IMR-90 (cell line): Measurements from ENCODE around the gene NCCRP1. TPM values are rescaled to one million over a fixed set of nuclear protein-coding genes. Genes with fewer than 3 reads are reported as not detected.

Experiments
- ATAC-seq: fragments of 200-7000 bp; cut with Tn5 transposase; 2 replicates; pipeline ENCODE4 v1.9.1; 2020; ENCODE audit warnings: low read depth, mild to moderate bottlenecking, moderate library complexity
- BruUV-seq: library from RNA; stranded (reverse); fragments of 400-500 nt; replicated peaks from 2 replicates; lab custom pipeline; 2021; lab: Mats Ljungman, UMichigan
- CTCF ChIA-PET: fragments of 300-600 bp; formaldehyde crosslinking; extraction: SDS; loops from one replicate; lab custom pipeline; 2021; ENCODE audit warnings: antibody characterized with exemption; lab: Yijun Ruan, JAX
- POLR2A ChIA-PET: fragments of 300-600 bp; sonication (Branson Sonifier 250); formaldehyde crosslinking; loops from one replicate; lab custom pipeline; 2022; ENCODE audit warnings: antibody characterized with exemption; ENCODE audit not compliant: unreplicated experiment; lab: Charles Lee
- DNase-seq: peaks from one replicate; pipeline ENCODE4 v3.0.0; 2013
- H2AFZ ChIP-seq: replicated peaks from 2 replicates; pipeline ENCODE3; 2013; ENCODE audit warnings: low read length, mild to moderate bottlenecking; ENCODE audit not compliant: poor library complexity
- H2AK5ac ChIP-seq: 2 replicates; pipeline ENCODE4 v1.6.1; 2013; ENCODE audit warnings: low read depth, low read length, inconsistent platforms
- H2AK9ac ChIP-seq: replicated peaks from 2 replicates; pipeline ENCODE3; 2013; ENCODE audit warnings: mild to moderate bottlenecking, low read depth, low read length, moderate library complexity; ENCODE audit not compliant: poor library complexity
- H2BK120ac ChIP-seq: 2 replicates; pipeline ENCODE4 v1.6.1; 2013; ENCODE audit warnings: low read depth, low read length, inconsistent platforms
- H2BK15ac ChIP-seq: 3 replicates; pipeline ENCODE4 v1.6.1; 2013; ENCODE audit warnings: low read depth, low read length, inconsistent platforms
- H2BK20ac ChIP-seq: 2 replicates; pipeline ENCODE4 v1.6.1; 2013; ENCODE audit warnings: low read depth, mild to moderate bottlenecking, inconsistent platforms, low read length, moderate library complexity
- H2BK5ac ChIP-seq: 2 replicates; pipeline ENCODE4 v1.6.1; 2013; ENCODE audit warnings: mild to moderate bottlenecking, low read depth, low read length, inconsistent platforms; ENCODE audit not compliant: poor library complexity, severe bottlenecking
- H3K14ac ChIP-seq: replicated peaks from 2 replicates; pipeline ENCODE4 v1.6.1; 2013; ENCODE audit warnings: low read depth, low read length, inconsistent platforms
- H3K18ac ChIP-seq: 2 replicates; pipeline ENCODE4 v1.6.1; 2013; ENCODE audit warnings: low read depth, low read length, control low read depth
- H3K23ac ChIP-seq: 2 replicates; pipeline ENCODE4 v1.6.1; 2013; ENCODE audit warnings: low read depth, low read length, inconsistent platforms
- H3K27ac ChIP-seq: 2 replicates; pipeline ENCODE4 v1.5.1; 2013; ENCODE audit warnings: mild to moderate bottlenecking, control low read depth, low read length; ENCODE audit not compliant: insufficient read depth
- H3K27me3 ChIP-seq: 2 replicates; pipeline ENCODE4 v1.6.1; 2013; ENCODE audit warnings: low read length; ENCODE audit not compliant: control insufficient read depth, insufficient read depth
- H3K36me3 ChIP-seq: 2 replicates; pipeline ENCODE4 v1.6.1; 2013; ENCODE audit warnings: low read length, mixed read lengths; ENCODE audit not compliant: control insufficient read depth, insufficient read depth
- H3K4ac ChIP-seq: 2 replicates; pipeline ENCODE4 v1.6.1; 2013; ENCODE audit warnings: low read depth, low read length, inconsistent platforms
- H3K4me1 ChIP-seq: 2 replicates; pipeline ENCODE4 v1.6.1; 2013; ENCODE audit warnings: low read length, mixed read lengths; ENCODE audit not compliant: control insufficient read depth, insufficient read depth
- H3K4me2 ChIP-seq: 2 replicates; pipeline ENCODE4 v1.6.1; 2013; ENCODE audit warnings: low read depth, mild to moderate bottlenecking, control low read depth, low read length, moderate library complexity
- H3K4me3 ChIP-seq: 2 replicates; pipeline ENCODE4 v1.5.1; 2013; ENCODE audit warnings: low read depth, mild to moderate bottlenecking, control low read depth, low read length, moderate library complexity; ENCODE audit not compliant: insufficient read depth
- H3K56ac ChIP-seq: 2 replicates; pipeline ENCODE4 v1.6.1; 2013; ENCODE audit warnings: low read length, inconsistent platforms; ENCODE audit not compliant: insufficient read depth; ENCODE audit errors: extremely low read depth
- H3K79me1 ChIP-seq, 2 experiments: 2 replicates each; pipeline ENCODE4 v1.6.1; 2013; ENCODE audit warnings: low read length in 2 of 2, inconsistent platforms in 1 of 2, low read depth in 1 of 2
- H3K9ac ChIP-seq: 2 replicates; pipeline ENCODE4 v1.6.1; 2013; ENCODE audit warnings: low read depth, low read length, control low read depth
- H3K9me1 ChIP-seq: 2 replicates; pipeline ENCODE4 v1.6.1; 2013; ENCODE audit warnings: low read length, inconsistent platforms; ENCODE audit not compliant: insufficient read depth
- H3K9me3 ChIP-seq: 2 replicates; pipeline ENCODE4 v1.6.1; 2013; ENCODE audit warnings: low read length; ENCODE audit not compliant: control insufficient read depth, insufficient read depth
- H4K20me1 ChIP-seq: 2 replicates; pipeline ENCODE4 v1.6.1; 2013; ENCODE audit warnings: low read length, inconsistent platforms; ENCODE audit not compliant: insufficient read depth
- H4K5ac ChIP-seq: 2 replicates; pipeline ENCODE4 v1.6.1; 2013; ENCODE audit warnings: mild to moderate bottlenecking, low read depth, low read length, control low read depth
- H4K8ac ChIP-seq, 2 experiments: 2 replicates each; pipeline ENCODE4 v1.6.1; 2013; ENCODE audit warnings: low read depth in 2 of 2, low read length in 2 of 2, control low read depth in 1 of 2, inconsistent platforms in 1 of 2
- H4K91ac ChIP-seq: 2 replicates; pipeline ENCODE4 v1.6.1; 2013; ENCODE audit warnings: low read depth, low read length, inconsistent platforms; ENCODE audit not compliant: insufficient read depth
- FOS ChIP-seq: fragments of 150-350 bp; IDR thresholded peaks from 2 replicates; pipeline ENCODE4 v1.6.1; 2016; ENCODE audit warnings: low read depth, low read length
- MAFK ChIP-seq: IDR thresholded peaks from 2 replicates; pipeline ENCODE4 v1.6.1; 2012; ENCODE audit warnings: low read depth, low read length, improper control_type of control experiment
- MXI1 ChIP-seq: IDR thresholded peaks from 2 replicates; pipeline ENCODE4 v1.6.1; 2012; ENCODE audit warnings: low read depth, mild to moderate bottlenecking, low read length, moderate library complexity, borderline replicate concordance
- WGBS, 2 experiments: methylation state at CpG; one replicate each; pipeline versions ENCODE4 v1.1.5 to v1.1.7; 2013; ENCODE audit warnings: missing lambda C conversion rate in 2 of 2; ENCODE audit not compliant: insufficient read length in 1 of 2; ENCODE audit errors: extremely low coverage in 2 of 2; 5-methylcytosine and 5-hydroxymethylcytosine counted together
- dilution Hi-C: fragments of 300-500 bp; cut with HindIII; formaldehyde crosslinking; loops from one replicate; pipeline ENCODE4 v1.14.3; 2018; ENCODE audit warnings: low sequenced_read_pairs; ENCODE audit not compliant: unreplicated experiment
- in situ Hi-C: fragments of 300-500 bp; cut with MboI; formaldehyde crosslinking; loops from 3 replicates; pipeline ENCODE4 v1.14.3; 2019; ENCODE audit warnings: low sequenced_read_pairs, inconsistent platforms, mixed read lengths
- intact Hi-C: fragments of 100-400 bp; cut with micrococcal nuclease; formaldehyde crosslinking; loops from 2 replicates; pipeline ENCODE4 v1.10.0; 2022
- polyA plus RNA-seq, 3 experiments: library from polyadenylated mRNA; depleted of rRNA; stranded (reverse); fragments of >200 nt; gene quantifications; 2 replicates each; pipeline ENCODE4 v1.2.3, GENCODE V29; 2012; ENCODE audit warnings: low replicate concordance in 1 of 3
- total RNA-seq: library from RNA; depleted of rRNA; stranded (reverse); fragments of >200 nt; gene quantifications from 2 replicates; pipeline ENCODE4 v1.2.3, GENCODE V29; 2012

The NCCRP1 gene
- total and polyA plus RNA-seq, 2 of the 4 experiments (the other 2 are of a cell fraction) = not detected

DNA sequence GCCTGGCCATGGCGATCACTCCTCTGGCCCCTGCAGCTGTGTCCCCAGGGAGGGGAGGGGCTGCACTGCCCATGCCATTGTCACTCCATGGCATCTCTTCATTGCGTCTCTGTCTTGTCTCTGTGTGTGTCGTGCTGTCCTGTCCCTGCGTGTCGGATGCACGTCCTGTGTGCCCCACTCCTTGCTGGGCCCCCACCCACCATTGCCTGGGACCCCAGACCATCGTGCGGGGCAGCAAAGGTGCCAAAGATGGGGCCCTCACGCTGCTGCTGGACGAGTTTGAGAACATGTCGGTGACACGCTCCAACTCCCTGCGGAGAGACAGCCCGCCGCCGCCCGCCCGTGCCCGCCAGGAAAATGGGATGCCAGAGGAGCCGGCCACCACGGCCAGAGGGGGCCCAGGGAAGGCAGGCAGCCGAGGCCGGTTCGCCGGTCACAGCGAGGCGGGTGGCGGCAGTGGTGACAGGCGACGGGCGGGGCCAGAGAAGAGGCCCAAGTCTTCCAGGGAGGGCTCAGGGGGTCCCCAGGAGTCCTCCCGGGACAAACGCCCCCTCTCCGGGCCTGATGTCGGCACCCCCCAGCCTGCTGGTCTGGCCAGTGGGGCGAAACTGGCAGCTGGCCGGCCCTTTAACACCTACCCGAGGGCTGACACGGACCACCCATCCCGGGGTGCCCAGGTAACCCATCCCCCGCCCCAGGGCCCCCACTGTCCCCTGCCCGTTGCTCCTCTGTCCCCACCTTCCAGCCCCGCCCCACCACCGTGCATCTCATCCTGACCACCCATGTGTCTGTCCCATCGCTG, 23.9 kb upstream of the NCCRP1 start:
- Histone ChIP-seq H3K79me1 (peaks cover 0 to 2% of the 10 kb centered on the region in 2 experiments; a peak in 1 of 4 replicates), H2BK120ac (no peak overlapping the region), H2BK5ac (no peak overlapping the region), H3K9me1 (no peaks in the 10 kb centered on the region), H2AK5ac (no peak overlapping the region), H3K56ac (no peak overlapping the region), H3K36me3 (peaks cover 55% of the 10 kb centered on the region), H3K9me3 (no peaks in the 10 kb centered on the region), H2AK9ac (no peak overlapping the region), H4K8ac (no peak overlapping the region), H3K4me2 (no peak overlapping the region), H3K4me3 (no peak overlapping the region), H3K4me1 (no peaks in the 10 kb centered on the region), H3K27ac (no peak overlapping the region), H2AFZ (peak overlapping the region; percentile 21), H3K14ac (no peak overlapping the region), H3K4ac (no peak overlapping the region), H3K27me3 (no peaks in the 10 kb centered on the region), H3K23ac (no peak overlapping the region), H3K9ac (no peak overlapping the region), H4K20me1 (peaks cover 10% of the 10 kb centered on the region; the same call in 1 of the 2 replicates), H4K91ac (no peak overlapping the region), H2BK15ac (no peak overlapping the region), H4K5ac (no peak overlapping the region), H2BK20ac (no peak overlapping the region), H3K18ac (no peak overlapping the region)
- no peak for DNase-seq
- TF ChIP-seq MXI1 (no peak), MAFK (no peak), FOS (no peak)
- no TSS peak for BruUV-seq
- dilution Hi-C loops (no loop called here), in situ Hi-C loops (no loop called here), intact Hi-C loops (no loop called here)
- POLR2A ChIA-PET = no interaction called here
- 97% methylated on average over 7 of the region's 45 CpGs; no CpG with 5 or more reads in 1 of the 2 experiments for WGBS, 2 experiments
- no peak for ATAC-seq
- CTCF ChIA-PET = no interaction called here
